HT1080 (cell line): ENCODE results near the gene SYNE2. TPM values are rescaled to one million over a fixed set of nuclear protein-coding genes. Genes with fewer than 3 reads are reported as not detected.
"Not testable (repeated sequence)": the region's sequence is repeated elsewhere in the genome, so short reads cannot be mapped to it uniquely, and the experiment has no call there.

Source experiments
- DNase-seq: peaks from one replicate; pipeline ENCODE4 v3.0.0-alpha.2; 2015; ENCODE audit warnings: low read depth
- total RNA-seq: library from RNA; depleted of rRNA; stranded (reverse); fragments of >200 nt; shearing (Covaris generic); gene quantifications from 2 replicates; pipeline ENCODE4 v1.2.3, GENCODE V29; 2014

Gene SYNE2
- total RNA-seq, 1 experiment from 2014 or later = 6.9 TPM

DNA sequence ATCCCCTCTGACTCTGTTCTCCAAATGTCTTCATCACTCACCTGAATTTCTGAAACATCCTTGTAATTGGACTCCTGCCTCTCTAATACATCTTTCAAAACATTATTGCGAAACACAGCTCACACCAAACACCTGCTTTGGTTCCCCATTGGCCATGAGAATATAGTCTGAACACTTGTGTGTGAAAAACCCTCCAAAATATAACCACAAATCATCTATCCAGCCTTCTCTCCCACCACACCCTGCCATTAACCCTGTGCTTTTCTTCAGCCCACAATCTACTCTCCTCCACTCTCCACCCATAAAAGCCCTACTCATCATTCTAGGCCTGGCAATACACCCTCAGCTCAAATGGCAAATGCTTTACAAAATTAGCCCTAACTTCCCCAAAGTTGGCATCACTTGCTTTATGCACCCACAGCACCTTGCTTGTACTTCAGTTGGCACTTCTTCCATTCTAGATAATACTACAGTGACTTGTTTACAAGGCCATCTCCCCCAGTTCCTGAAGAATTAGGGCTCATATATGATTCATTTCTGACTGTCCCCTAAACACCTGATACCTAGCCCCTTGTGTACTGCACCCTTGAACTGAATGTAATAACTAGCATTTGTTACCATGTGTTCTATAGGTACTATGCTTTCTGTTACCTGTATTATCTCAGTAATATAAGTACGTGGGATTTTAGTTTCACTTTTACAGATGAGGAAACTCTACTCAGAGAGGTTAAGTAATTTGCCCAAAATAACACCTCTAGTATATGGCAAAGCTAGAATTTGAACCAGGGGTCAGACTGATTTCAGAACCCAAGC is 17.3 kb downstream of the SYNE2 start:
- not testable (repeated sequence) for DNase-seq

DNA sequence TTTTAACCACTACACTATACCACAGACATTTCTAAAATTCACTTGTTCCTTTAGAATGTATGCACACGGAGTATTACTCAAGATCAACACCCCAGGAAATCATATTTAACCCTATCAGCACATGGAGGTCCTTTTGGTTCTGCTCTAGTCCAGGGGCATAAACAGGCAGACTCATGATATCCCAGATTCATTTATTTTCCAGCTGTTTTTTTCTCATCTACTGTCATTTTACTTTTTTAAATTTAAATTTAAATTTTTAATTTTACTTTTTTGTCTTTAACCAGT is 17.9 kb downstream of the SYNE2 start:
- DNase-seq = not testable (repeated sequence)

DNA sequence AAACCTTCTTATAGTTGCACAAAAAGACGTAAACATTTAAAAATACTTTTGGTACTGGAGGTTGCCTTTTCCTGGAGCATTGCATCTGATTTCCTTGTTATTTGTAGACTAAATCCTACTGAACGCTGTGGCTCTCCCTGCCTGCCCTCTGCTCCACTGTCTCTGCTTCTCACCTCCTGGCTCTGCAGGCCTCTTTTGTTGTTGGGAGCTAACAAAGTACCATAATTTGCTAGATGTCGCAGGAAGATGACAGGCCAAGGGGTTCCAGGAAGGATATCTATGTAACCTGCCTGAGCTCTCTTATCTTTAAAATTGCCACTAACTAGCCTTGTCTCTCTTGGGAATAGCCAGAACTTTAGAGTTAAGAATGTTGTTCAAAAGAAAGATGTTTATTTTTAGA is 21.4 kb downstream of the SYNE2 start:
- DNase-seq = no peak

DNA sequence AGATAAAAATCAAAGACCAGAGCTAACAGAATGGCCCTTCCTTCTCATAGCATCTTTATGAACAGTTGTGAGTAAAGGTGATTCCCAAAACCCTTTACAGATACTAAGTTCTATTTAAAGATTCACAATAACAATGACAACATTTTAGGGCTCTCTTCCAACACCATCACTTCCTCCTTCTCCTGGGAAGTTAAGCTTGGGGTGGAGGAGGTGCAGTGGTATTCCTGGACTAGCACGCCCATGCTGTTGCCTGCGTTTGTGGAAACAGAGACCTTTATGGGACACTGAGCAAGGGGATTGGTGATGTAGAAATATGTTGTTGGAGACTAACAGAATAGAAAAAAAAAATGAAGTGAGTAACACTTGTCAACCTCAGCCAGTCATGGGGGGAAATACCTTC is 22.5 kb downstream of the SYNE2 start:
- peak; percentile 38 for DNase-seq

DNA sequence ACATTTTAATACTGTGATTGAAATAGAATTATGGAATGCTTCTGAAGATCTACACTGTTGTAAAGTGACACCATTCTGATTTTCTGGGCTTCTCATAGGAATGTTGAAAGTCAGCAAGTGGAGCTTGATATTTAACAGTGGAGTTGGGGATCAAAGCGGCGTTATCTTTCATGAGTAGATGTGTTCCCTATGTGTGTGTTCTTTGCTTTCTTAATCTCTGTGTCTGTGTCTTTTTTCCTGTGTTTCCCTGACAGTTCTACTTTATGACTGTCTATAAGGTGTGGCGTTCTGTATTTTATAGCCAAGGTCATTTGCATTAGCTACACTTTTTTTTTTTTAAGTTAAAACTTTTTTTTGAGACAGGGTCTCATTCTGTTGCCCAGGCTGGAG is 24.7 kb downstream of the SYNE2 start:
- no peak for DNase-seq

DNA sequence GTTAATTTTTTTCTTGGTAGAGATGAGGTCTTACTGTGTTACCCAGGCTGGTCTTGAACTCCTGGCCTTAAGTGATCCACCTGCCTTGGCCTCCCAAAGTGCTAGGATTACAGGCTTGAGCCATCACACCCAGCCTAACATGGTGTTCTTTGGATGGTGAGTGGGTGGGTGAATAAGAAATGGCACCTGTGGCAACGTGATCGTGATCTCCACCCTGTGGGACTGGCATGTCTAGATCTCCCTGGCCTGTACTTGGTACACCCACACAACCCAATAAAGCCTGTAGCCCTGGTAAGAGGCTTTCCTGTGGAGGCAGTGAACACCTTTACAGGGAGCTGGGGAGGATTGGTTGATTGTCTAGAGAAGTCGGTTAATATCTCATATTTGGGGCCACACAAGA is 25.2 kb downstream of the SYNE2 start:
- DNase-seq = no peak

DNA sequence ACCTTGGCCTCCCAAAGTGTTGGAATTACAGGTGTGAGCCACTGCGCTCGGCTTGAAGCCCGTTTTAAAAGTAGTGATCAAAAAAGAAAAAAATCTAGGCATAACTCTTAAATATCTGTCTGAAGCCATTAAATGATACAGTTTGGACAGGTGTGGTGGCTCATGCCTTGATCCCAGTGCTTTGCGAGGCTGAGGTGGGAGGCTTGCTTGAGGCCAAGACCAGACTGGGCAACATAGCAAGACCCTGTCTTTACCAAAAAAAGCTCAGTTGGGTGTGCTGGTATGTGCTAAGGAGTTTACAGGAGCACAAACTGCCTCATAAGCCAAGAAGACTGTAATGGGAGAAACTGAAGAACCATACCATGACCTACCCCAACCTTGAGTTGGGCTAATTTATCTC is 26.0 kb downstream of the SYNE2 start:
- DNase-seq = no peak

DNA sequence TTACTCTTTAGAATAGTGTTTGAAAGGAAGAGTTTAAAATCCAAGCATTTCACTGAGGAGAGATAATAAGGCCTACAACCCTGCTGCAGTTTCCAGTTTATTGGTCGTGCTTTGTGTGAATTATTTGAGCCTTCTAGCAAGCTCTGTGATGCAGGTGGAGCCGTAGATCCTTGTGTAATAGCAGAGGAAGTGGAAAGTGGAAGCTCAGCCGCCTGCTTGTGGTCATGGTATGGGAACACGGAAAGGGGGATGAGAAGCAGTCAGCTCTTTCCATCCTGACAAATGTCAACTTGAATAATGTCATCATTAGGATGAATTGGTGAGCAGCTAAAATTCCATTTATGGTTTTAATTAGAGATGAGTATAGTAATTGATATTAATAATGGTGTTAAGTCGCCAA is 29.1 kb downstream of the SYNE2 start:
- DNase-seq = no peak

DNA sequence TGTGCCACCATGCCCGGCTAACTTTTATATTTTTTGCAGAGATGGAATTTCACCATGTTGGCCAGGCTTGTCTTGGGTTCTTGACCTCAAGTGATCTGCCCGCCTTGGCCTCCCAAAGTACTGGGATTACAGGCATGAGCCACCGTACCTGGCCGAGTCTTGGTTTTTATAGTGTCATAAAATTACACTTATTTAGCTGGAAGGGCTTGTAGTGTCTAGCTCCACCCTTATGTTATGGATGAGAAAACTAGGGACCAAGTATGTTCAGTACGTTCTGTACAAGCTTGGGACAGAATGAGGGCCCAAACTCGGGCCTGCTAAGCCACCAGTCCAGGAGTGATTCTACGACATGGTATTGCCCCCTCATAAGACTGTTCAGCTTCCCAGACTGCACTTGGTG is 35.1 kb downstream of the SYNE2 start:
- no peak for DNase-seq

DNA sequence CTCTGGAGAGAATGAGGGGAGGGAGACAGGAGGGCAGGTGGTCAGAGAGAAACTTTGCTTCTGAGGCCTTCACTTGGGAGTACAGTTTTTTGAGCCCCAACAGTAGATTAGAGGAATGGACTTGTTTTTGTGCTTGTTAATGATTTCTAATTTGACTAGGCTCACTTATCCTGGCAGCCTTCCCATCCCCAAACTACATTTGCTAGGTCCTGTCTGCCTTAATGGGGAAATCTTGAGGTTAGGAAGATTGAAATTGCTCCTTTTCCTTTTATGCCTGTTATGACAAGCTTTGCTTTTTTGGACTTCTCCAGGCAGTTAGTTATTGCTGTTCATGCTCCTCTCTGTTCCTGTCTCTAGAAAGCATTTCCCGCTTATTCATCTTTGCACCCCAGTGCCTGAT is 37.7 kb downstream of the SYNE2 start:
- no peak for DNase-seq

DNA sequence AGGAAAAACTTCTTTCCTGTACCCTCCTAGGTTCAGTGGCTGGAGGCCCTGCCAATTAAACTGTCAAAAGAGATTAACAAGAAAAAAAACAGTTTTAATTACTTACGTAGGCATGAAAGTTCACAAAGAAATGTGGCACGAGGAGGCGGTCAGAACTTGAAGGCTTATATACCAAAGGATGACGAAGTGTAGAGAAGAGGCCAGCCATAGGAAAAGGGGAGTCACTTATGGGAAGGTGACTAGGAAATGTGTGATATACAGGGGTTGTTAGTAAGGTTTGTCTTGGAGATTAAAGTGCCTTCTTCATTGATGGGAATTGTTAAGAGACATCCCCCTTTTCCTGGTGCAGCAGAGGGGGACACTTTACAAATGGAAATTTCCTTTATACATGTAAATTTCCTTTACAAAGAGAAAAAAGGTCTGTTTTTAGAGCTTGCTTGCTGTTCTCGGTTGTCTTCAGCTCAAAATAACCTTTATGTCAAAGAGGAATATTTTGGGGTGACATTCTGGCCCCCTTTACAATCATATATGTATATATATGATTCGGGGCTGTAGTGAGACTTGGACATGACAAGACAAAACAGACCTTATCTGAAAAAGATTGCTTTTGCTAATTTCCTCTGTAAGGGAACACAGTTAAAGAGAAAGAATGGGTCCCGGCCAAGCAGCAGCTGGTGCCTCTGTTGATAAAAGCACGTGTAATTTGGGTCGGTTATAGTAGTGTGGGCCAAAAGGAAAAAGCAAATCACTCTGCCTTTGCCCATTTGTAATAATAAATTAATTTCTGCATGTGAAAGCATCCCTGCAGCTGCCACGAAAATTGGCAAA is 38.6 kb downstream of the SYNE2 start:
- no peak for DNase-seq

DNA sequence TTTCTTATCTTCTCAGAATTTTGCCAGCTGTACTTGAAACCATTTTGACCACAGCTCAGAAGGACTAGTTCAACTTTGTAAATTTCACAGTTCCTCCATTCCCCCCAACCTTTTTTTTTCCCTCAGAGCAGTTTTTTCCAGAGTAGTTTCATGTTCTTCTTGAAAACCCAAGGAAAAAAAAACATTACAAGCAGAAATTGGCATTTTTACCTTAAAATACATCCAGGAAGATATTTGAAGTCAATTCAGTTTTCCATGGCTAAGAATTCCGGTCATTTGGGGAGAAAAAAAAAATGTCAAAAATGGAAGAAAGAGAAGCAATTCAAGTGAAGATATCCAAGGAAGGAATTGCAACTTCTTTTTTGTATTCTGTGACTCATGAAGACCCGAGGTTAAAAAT is 39.5 kb downstream of the SYNE2 start:
- no peak for DNase-seq

DNA sequence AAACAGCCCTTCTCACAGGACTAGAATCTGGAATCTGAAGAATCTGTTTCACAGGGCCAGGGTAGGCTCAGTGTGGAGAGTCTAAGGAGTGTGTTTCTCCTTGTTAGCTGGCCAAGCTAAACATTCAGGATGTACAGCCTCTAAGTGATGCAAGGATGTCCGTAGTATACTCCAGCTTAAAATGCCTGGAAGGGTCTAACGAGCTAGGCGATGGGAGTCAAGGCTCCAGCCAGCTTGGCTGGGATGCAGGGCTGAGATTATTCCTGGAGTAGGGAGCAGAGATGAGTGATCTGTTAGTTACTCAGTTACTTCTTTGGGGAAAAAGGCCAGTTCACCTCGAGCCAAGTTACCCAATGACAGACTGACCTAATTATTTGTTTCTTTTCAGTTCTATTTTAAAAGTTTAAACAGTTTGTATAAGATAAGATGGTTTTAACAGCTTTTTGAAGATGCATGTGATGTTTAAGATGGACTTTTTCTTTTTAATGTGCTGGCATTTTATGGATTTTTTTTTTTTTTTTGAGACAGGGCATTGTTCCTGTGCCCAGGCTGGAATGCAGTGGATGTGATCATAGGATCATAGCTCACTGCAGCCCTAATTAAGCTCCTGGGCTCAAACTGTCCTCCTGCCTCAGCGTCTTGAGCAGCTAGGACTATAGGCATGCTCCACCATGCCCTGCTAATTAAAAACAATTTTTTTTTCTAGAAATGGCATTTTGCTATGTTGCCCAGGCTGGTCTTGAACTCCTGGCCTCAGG is 41.1 kb downstream of the SYNE2 start:
- no peak for DNase-seq

DNA sequence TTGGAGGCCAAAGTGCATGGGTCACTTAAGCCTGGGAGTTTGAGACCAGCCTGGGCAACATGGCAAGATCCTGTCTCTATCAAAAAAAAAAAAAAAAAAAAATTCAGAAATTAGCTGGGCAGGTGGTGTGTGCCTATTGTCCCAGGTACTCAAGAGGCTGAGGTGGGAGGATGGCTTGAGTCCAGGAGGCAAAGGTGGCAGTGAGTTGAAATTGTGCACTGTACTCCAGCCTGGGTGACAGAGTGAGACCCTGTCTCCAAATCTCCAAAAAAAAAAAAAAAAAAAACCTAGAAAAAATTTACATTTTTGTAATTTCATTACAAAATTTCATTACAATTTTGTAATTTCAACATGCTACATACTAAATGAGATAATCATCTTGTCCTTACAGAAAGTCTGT is 42.7 kb downstream of the SYNE2 start:
- no peak for DNase-seq

DNA sequence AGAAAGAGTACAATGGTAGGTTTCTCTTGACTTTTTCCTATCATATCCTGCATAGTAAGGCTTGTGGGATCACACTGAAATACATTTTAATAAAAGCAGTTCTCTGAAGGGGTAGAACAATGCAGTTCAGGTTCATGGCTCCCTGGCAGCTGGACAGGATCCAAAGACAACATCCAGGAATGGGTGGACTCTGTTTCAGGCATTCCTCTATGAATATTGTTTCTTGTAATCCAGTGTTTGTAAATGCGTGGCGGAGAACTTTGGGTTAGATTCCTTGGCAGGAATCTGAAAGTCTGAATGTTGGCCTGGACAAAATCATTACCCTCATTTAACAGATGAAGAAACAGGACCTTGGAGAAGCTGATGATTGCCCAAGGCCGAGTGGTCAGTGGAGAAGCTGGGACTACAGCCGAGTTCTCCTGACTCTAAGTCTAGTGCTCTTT is 43.5 kb downstream of the SYNE2 start:
- peak; percentile 58 for DNase-seq

DNA sequence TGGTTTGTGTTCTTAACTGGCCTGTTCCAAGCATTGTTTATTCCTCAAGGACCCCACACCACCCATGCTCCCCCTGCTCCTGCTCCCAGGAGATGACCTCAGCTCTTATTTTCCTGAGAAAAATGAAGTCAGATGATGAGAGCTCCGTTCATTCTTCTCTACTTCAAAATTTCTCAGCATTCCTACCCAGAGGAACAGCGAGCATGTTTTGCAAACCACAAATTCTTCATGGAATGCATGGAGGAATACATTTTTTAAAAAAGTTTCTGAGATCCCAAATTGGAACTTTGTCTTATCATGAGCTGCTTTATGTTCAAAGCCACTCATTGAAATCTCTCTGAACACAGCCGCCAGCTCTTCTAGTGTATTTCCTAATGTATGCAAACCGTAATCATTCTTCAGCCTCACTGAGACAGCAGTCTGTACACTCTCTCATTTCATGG is 44.9 kb downstream of the SYNE2 start:
- no peak for DNase-seq

DNA sequence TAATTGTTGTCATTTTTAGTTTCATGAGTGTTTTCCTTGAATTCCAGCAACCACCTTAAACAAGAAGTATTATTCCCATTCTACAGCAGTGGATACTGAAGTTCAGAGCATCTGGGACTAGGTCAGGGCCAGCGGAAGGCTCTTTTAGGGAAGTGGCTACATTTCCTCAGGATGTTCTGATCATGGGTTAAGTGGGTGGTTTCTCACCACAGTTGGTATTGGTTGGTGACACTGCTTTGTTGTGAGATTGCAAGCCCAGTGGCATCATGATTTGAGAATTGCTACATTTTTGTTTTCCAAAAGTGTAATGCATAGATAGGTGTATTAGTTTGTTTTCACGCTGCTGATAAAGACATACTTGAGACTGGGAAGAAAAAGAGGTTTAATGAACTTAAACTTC is 47.1 kb downstream of the SYNE2 start:
- DNase-seq = no peak

DNA sequence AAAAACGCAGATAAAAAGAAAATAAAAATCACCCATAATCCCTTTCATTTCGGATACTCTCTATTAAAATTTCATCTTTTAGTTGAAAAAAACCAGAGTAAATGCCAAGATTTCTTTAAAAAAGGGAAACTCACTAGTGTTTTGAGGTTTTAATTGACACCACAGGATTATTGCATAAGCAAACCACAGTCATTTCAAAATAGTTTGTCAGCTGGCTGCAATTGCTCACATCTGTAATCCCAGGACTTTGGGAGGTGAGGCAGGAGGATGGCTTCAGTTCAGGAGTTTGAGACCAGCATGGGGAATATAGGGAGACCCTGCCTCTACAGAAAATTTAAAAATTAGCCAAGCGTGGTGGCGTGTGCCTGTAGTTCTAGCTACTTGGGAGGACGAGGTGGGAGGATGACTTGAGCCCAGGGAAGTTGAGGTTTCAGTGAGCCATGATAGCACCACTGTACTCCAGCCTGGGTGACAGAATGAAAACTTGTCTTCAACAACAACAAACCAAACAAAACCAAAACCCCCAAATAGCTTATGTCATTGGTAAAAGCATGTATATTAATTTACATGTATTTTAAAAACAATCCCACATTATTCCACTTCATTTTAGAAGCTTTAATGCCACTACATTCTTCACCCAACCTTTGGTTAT is 48.8 kb downstream of the SYNE2 start:
- DNase-seq = peak; percentile 30

DNA sequence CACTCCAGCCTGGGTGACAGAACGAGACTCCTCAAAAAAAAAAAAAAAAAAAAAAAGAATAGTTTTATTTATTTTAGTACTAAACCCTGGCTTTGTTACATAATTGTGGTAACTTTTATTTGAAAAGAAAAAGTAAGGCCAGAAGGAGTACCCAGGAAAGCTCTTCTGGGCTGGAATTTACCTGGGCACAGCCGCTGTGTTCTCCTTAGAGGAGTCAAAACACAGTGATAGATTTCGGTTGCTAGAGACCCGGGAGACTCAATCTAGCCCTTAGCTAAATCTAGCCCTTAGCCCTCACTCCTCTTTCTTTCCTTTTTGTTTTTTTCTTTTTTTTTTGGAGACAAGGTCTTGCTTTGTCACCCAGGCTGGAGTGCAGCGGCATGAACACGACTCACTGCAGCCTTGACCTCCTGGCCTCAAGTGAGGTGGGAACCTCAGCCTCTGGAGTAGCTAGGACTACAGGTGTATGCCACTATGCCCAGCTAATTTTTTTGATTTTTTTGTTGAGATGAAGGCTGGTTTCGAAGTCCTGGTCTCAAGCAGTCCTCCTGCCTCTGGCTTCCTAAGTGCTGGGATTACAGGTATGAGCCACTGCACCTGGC is 49.7 kb downstream of the SYNE2 start:
- DNase-seq = no peak

DNA sequence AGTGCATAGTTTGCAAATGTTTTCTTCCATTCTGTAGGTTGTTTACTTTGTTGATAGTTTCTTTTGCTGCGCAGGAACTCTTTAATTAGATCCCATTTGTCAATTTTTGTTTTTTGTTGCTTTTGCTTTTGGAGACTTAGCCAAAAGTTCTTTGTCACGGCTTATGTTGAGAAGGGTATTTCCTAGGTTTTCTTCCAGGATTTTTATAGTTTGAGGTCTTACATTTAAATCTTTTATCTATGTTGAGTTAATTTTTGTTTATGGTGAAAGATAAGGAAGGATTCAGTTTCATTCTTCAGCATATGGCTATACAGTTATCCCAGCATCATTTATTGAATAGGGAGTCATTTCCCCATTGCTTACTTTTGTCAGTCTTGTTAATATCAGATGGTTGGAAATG is 51.9 kb downstream of the SYNE2 start:
- DNase-seq = no peak

DNA sequence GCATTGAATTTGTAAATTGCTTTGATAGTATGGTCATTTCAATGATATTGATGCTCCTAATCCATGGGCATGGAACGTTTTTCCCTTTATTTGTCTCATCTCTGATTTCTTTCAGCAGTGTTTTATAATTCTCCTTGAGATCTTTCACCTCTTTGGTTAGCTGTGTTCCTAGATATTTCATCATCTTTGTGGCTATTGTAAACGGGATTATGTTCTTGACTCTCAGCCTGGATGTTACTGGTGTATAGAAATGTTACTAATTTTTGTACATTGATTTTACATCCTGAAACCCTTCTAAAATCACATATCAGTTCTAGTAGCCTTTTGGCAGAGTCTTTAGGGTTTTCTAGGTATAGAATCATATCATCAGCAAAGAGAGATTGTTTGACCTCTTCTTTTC is 52.6 kb downstream of the SYNE2 start:
- DNase-seq = no peak
